ENCODE results near the gene HMGCR. TPM values are rescaled to one million over a fixed set of nuclear protein-coding genes. Genes with fewer than 3 reads are reported as not detected.

The HMGCR gene
- total and polyA plus RNA-seq, 9 of the 15 experiments (the other 6 are each of a cell fraction or from before 2014, with no cell fraction given) = 29.5 to 155 (median 61.5) TPM

GRCh38 chr5:75336615-75337336 is at the start of gene HMGCR (continued):
- TF ChIP-seq ZBTB40 (IDR thresholded peaks at IDR 0.05) (0 out of 2 replicates have a peak, but pooled peaks have one; percentile 19), ZBTB40 (CRISPR knock-in tag; IDR thresholded peaks at IDR 0.05) (no peak), HLTF (IDR thresholded peaks at IDR 0.05) (peak; percentile 61; the same call in 1 of the 2 replicates), GTF2F1 (IDR thresholded peaks at IDR 0.05; ENCODE audit: low read depth, low read length) (no peak; the same call in 1 of the 2 replicates), POLR2G (IDR thresholded peaks at IDR 0.05; ENCODE audit: low read depth, low read length) (peak; percentile 93), ARNT (IDR thresholded peaks at IDR 0.05) (peak in 1 of 2 experiments; percentile 28; a peak in 2 of 4 replicates), ZNF586 (CRISPR knock-in tag; conservative IDR thresholded peaks at IDR 0.05) (no peak), YY1 (IDR thresholded peaks at IDR 0.05; ENCODE audit: borderline replicate concordance in 1 of 3, control insufficient read depth in 1 of 3, extremely low read depth in 1 of 3, insufficient read depth in 3 of 3, insufficient read length in 1 of 3, insufficient replicate concordance in 2 of 3, low read depth in 1 of 3, low read length in 2 of 3) (peak in 2 of 3 experiments; percentile 51 to 66), RAD21 (CRISPR knock-in tag; conservative IDR thresholded peaks at IDR 0.05 in 1 of 2, IDR thresholded peaks at IDR 0.05 in 1 of 2) (peak; percentile 40 to 54), TEAD2 (tag; IDR thresholded peaks at IDR 0.05) (no peak), ZNF696 (CRISPR knock-in tag; conservative IDR thresholded peaks at IDR 0.05) (no peak), VEZF1 (CRISPR knock-in tag; IDR thresholded peaks at IDR 0.05) (peak; percentile 64), MAX (CRISPR knock-in tag; IDR thresholded peaks at IDR 0.05) (peak; percentile 97)

Measured in K562 (cell line).